Large intestine (tissue), 3 donors: ENCODE results near the gene PRPF40B. TPM values are rescaled to one million over a fixed set of nuclear protein-coding genes. Genes with fewer than 3 reads are reported as not detected.

Experiments
- DNase-seq, 2 donors: peaks; one replicate each; pipeline versions ENCODE4 v3.0.0 to v3.0.0-alpha.2; 2013
- H3K27ac ChIP-seq: one replicate; pipeline ENCODE4 v1.5.1; 2013; ENCODE audit warnings: low read length
- H3K27me3 ChIP-seq: 2 replicates; pipeline ENCODE4 v1.6.1; 2013; ENCODE audit warnings: low read length; ENCODE audit not compliant: control insufficient read depth, insufficient read depth
- H3K36me3 ChIP-seq: 2 replicates; pipeline ENCODE4 v1.6.1; 2013; ENCODE audit warnings: low read length; ENCODE audit not compliant: control insufficient read depth, insufficient read depth
- H3K4me1 ChIP-seq: one replicate; pipeline ENCODE4 v1.6.1; 2013; ENCODE audit warnings: low read length; ENCODE audit not compliant: control insufficient read depth, insufficient read depth
- H3K4me3 ChIP-seq: one replicate; pipeline ENCODE4 v1.5.1; 2013; ENCODE audit warnings: low read length
- H3K9me3 ChIP-seq: one replicate; pipeline ENCODE4 v1.6.1; 2013; ENCODE audit warnings: mild to moderate bottlenecking, low read depth, low read length, moderate library complexity; ENCODE audit not compliant: control insufficient read depth
- WGBS: methylation state at CpG from one replicate; pipeline ENCODE4 v1.1.5; 2013; ENCODE audit warnings: low lambda C conversion rate; ENCODE audit not compliant: insufficient coverage; 5-methylcytosine and 5-hydroxymethylcytosine counted together
- polyA plus RNA-seq: library from polyadenylated mRNA; unstranded; fragments of 120-200 nt; gene quantifications from one replicate; pipeline ENCODE4 v1.2.1, GENCODE V29; 2013

The PRPF40B gene
- polyA plus RNA-seq, 1 donor: 19.0 TPM

- no peak overlapping the region for H3K27ac ChIP-seq
These were observed 13.2 kb downstream of the PRPF40B start for GRCh38 chr12:49636574-49636973.

GRCh38 chr12:49636979-49637755 is 13.8 kb downstream of the PRPF40B start:
- Histone ChIP-seq H3K36me3 (peaks cover 46% of the 10 kb centered on the region), H3K27ac (peak overlapping the region; percentile 31), H3K9me3 (no peaks in the 10 kb centered on the region), H3K4me1 (peaks cover 16% of the 10 kb centered on the region), H3K27me3 (no peaks in the 10 kb centered on the region), H3K4me3 (no peak overlapping the region)
- WGBS: no CpG with 5 or more reads among the region's 9 CpGs
- peak in 1 of 2 donors; percentile 35 for DNase-seq

More at GRCh38 chr12:49636574-49636973, 13.2 kb downstream of the PRPF40B start:
- WGBS: 75% methylated on average over 2 of the region's 13 CpGs
- Histone ChIP-seq H3K4me1 (peaks cover 13% of the 10 kb centered on the region), H3K9me3 (no peaks in the 10 kb centered on the region), H3K4me3 (no peak overlapping the region), H3K36me3 (peaks cover 47% of the 10 kb centered on the region), H3K27me3 (no peaks in the 10 kb centered on the region)
- no peak for DNase-seq

- DNase-seq: no peak
- peak overlapping the region; percentile 44 for H3K27ac ChIP-seq
- peaks cover 16% of the 10 kb centered on the region for H3K4me1 ChIP-seq
- H3K4me3 ChIP-seq: no peak overlapping the region
- H3K9me3 ChIP-seq: no peaks in the 10 kb centered on the region
- H3K36me3 ChIP-seq: peaks cover 60% of the 10 kb centered on the region
- 80% methylated on average over 1 of the region's 17 CpGs for WGBS
- no peaks in the 10 kb centered on the region for H3K27me3 ChIP-seq
These were observed 18.5 kb downstream of the PRPF40B start for GRCh38 chr12:49641748-49642369.

GRCh38 chr12:49642370-49642802 is 19.0 kb downstream of the PRPF40B start:
- Histone ChIP-seq H3K9me3 (no peaks in the 10 kb centered on the region), H3K27ac (peak overlapping the region; percentile 44), H3K4me3 (no peak overlapping the region), H3K27me3 (no peaks in the 10 kb centered on the region), H3K36me3 (peaks cover 61% of the 10 kb centered on the region), H3K4me1 (peaks cover 16% of the 10 kb centered on the region)
- WGBS: no CpG with 5 or more reads among the region's 11 CpGs
- peak; percentile 48 to 63 for DNase-seq

GRCh38 chr12:49643135-49643534 is 19.8 kb downstream of the PRPF40B start:
- WGBS: no CpG with 5 or more reads among the region's 7 CpGs
- no peaks in the 10 kb centered on the region for H3K27me3 ChIP-seq
- no peak overlapping the region for H3K27ac ChIP-seq
- H3K4me3 ChIP-seq: no peak overlapping the region
- peaks cover 21% of the 10 kb centered on the region for H3K4me1 ChIP-seq
- H3K9me3 ChIP-seq: no peaks in the 10 kb centered on the region
- DNase-seq: no peak
- H3K36me3 ChIP-seq: peaks cover 63% of the 10 kb centered on the region

GRCh38 chr12:49643961-49644619 is 20.7 kb downstream of the PRPF40B start:
- no peak for DNase-seq
- no peaks in the 10 kb centered on the region for H3K27me3 ChIP-seq
- peaks cover 66% of the 10 kb centered on the region for H3K36me3 ChIP-seq
- no peak overlapping the region for H3K27ac ChIP-seq
- H3K4me3 ChIP-seq: no peak overlapping the region
- WGBS: no CpG with 5 or more reads among the region's 10 CpGs
- H3K4me1 ChIP-seq: peaks cover 30% of the 10 kb centered on the region
- H3K9me3 ChIP-seq: no peaks in the 10 kb centered on the region

- DNase-seq: peak; percentile 61 to 64
- H3K4me3 ChIP-seq: no peak overlapping the region
- WGBS: no CpG with 5 or more reads among the region's 2 CpGs
- peaks cover 36% of the 10 kb centered on the region for H3K4me1 ChIP-seq
- H3K27ac ChIP-seq: no peak overlapping the region
- H3K27me3 ChIP-seq: no peaks in the 10 kb centered on the region
- peaks cover 66% of the 10 kb centered on the region for H3K36me3 ChIP-seq
- no peaks in the 10 kb centered on the region for H3K9me3 ChIP-seq
These were observed 21.2 kb downstream of the PRPF40B start for GRCh38 chr12:49644620-49644994.

GRCh38 chr12:49645146-49646039 is 22.0 kb downstream of the PRPF40B start:
- peaks cover 36% of the 10 kb centered on the region for H3K4me1 ChIP-seq
- H3K4me3 ChIP-seq: no peak overlapping the region
- H3K27me3 ChIP-seq: no peaks in the 10 kb centered on the region
- H3K9me3 ChIP-seq: no peaks in the 10 kb centered on the region
- no peak for DNase-seq
- no peak overlapping the region for H3K27ac ChIP-seq
- H3K36me3 ChIP-seq: peaks cover 64% of the 10 kb centered on the region
- no CpG with 5 or more reads among the region's 6 CpGs for WGBS

GRCh38 chr12:49646331-49646830 is 23.0 kb downstream of the PRPF40B start:
- DNase-seq: no peak
- no CpG with 5 or more reads among the region's 7 CpGs for WGBS
- H3K27me3 ChIP-seq: no peaks in the 10 kb centered on the region
- peaks cover 61% of the 10 kb centered on the region for H3K36me3 ChIP-seq
- H3K9me3 ChIP-seq: no peaks in the 10 kb centered on the region
- peaks cover 36% of the 10 kb centered on the region for H3K4me1 ChIP-seq
- H3K27ac ChIP-seq: no peak overlapping the region
- H3K4me3 ChIP-seq: no peak overlapping the region
